Astrocyte of the cerebellum (primary cell): ENCODE results near the gene SLC38A11.

Experiments used
- DNase-seq: peaks from one replicate; pipeline ENCODE4 v3.0.0-alpha.2; 2011; ENCODE audit warnings: low read depth
- H3K4me3 ChIP-seq: 2 replicates; pipeline ENCODE4 v1.5.1; 2011; ENCODE audit warnings: mild to moderate bottlenecking, low read depth, low read length, moderate library complexity
- in situ Hi-C: cut with HindIII; loops from 2 replicates; pipeline ENCODE4 v1.10.0; 2017; ENCODE audit warnings: low sequenced_read_pairs
- TF ChIP-seq, protein P1 (sequence below): IDR thresholded peaks from 2 replicates; pipeline ENCODE4 v1.5.1; 2012; ENCODE audit warnings: low read length, low read depth, moderate library complexity, mild to moderate bottlenecking; ENCODE audit errors: missing control alignments

SLC38A11 gene

DNA sequence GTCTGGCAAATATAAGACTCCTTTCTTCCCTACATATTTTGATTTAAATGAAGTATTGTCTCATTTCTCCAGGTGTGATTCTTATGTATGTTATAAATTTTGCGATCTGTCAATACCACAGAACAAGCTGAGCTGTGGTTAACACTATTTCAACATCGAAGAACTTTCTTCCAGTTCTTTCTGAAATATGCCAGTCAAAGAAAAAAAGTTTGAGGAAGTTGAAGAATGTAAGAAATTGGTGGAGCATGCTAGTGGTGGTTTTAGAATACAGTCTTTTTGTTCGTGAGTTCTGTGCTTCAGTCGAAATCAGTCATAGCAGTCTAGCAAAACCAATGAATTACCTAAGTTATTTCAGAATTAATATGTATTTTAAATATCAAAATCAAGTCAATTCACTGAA, 105.1 kb downstream of the SLC38A11 start:
- in situ Hi-C loops: no loop called here
- H3K4me3 ChIP-seq: no peak overlapping the region
- TF ChIP-seq, protein P1, sequence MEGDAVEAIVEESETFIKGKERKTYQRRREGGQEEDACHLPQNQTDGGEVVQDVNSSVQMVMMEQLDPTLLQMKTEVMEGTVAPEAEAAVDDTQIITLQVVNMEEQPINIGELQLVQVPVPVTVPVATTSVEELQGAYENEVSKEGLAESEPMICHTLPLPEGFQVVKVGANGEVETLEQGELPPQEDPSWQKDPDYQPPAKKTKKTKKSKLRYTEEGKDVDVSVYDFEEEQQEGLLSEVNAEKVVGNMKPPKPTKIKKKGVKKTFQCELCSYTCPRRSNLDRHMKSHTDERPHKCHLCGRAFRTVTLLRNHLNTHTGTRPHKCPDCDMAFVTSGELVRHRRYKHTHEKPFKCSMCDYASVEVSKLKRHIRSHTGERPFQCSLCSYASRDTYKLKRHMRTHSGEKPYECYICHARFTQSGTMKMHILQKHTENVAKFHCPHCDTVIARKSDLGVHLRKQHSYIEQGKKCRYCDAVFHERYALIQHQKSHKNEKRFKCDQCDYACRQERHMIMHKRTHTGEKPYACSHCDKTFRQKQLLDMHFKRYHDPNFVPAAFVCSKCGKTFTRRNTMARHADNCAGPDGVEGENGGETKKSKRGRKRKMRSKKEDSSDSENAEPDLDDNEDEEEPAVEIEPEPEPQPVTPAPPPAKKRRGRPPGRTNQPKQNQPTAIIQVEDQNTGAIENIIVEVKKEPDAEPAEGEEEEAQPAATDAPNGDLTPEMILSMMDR: no peak
- DNase-seq: no peak

DNA sequence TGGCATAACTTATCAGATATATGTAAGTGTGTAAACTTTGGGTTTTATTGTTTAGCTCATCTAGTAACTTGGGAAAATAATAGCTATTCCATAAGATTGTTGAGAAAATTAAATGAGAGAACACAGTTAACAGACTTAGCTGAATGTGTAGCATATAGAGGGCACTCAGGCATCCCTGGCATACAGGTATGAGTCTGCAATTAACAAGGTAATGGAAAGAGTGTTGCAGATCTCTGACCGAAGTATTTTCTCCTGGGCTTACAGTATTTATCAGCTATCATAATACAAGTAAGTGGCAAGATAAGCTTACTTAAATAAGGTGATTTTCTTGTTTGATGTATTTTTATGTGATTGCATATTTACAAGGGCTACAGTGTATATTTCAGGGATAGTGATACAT, 105.8 kb downstream of the SLC38A11 start:
- no peak overlapping the region for H3K4me3 ChIP-seq
- TF ChIP-seq, protein P1: no peak
- DNase-seq: no peak
- in situ Hi-C loops: no loop called here

DNA sequence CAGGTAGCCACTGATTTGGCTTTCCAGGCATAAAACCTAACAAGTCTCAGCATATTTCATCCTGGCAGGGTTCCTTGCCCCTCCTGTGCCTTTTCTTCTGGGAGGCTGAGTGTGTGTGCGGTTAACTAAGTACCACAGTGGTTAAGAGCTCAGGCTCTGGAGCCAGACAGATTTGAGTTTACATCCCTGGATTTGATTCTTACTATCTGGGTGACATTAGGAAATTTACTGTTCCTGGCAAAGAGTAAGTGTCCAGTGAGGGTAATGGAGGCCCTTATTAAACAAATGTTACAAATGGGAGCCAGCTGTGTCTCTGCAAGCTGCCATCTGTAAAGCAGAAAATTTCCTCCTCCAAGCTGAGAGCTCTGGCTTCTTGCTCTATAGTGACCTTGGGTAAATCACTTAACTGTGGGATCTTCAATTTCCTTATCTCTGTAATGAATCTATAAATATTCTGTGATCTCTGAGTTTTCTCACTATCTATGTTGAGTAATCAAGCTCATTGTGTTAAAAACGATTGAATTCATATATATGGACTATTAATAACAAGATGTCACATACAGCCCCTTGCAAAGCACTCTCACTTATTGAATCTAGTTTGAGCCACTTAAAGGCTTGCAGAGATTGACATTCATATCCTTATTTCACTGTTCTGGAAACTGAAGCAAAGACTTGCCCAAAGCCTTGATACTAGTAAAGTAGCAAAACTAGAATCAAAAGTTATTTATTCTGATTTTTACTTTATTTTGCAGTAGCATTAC, 107.2 kb downstream of the SLC38A11 start:
- no peak for DNase-seq
- no peak overlapping the region for H3K4me3 ChIP-seq
- TF ChIP-seq, protein P1: no peak
- in situ Hi-C loops: no loop called here

DNA sequence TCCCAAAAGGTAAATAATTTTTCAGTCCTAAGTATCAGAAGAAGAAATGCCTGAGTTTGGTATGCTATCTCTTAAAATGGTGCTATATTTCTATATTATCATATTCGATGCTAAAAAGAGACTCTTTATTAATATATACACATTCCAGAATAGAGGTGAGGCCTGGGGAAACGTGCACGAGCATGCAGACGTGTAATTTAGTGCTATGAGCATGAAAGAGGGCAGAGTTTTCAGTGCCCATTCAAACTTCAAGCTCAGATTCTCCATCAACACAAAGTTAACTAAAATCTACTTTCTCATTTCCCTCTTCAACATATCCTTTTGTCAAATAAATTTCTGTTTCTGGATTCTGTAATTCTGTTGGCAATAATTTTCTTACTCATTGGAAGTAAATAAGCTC, 108.0 kb downstream of the SLC38A11 start:
- DNase-seq: no peak
- H3K4me3 ChIP-seq: no peak overlapping the region
- in situ Hi-C loops: no loop called here
- TF ChIP-seq, protein P1: no peak

DNA sequence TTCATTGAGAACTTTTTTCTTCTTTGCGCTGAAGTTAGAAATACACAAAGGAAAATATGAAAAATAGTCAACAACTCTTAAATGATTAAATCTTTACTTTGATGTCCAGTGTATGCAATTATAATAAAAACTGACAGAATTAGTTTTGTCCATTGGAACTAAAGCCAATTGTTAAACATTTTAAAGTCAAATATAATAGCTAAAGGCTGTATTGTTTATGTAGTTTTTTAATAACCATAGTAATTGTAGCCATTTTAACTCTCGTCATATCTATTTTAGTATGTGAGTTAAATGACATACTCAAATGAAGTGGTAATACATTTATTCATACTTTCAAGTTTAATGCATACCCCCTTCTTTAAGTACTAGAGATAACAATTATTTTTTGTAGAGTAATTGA, 109.0 kb downstream of the SLC38A11 start:
- H3K4me3 ChIP-seq: no peak overlapping the region
- TF ChIP-seq, protein P1: no peak
- DNase-seq: no peak
- in situ Hi-C loops: no loop called here
